ENCODE measurements around the gene TBC1D17.
"Not testable (repeated sequence)": the region's sequence is repeated elsewhere in the genome, so short reads cannot be mapped to it uniquely, and the experiment has no call there.

Gene TBC1D17

DNA sequence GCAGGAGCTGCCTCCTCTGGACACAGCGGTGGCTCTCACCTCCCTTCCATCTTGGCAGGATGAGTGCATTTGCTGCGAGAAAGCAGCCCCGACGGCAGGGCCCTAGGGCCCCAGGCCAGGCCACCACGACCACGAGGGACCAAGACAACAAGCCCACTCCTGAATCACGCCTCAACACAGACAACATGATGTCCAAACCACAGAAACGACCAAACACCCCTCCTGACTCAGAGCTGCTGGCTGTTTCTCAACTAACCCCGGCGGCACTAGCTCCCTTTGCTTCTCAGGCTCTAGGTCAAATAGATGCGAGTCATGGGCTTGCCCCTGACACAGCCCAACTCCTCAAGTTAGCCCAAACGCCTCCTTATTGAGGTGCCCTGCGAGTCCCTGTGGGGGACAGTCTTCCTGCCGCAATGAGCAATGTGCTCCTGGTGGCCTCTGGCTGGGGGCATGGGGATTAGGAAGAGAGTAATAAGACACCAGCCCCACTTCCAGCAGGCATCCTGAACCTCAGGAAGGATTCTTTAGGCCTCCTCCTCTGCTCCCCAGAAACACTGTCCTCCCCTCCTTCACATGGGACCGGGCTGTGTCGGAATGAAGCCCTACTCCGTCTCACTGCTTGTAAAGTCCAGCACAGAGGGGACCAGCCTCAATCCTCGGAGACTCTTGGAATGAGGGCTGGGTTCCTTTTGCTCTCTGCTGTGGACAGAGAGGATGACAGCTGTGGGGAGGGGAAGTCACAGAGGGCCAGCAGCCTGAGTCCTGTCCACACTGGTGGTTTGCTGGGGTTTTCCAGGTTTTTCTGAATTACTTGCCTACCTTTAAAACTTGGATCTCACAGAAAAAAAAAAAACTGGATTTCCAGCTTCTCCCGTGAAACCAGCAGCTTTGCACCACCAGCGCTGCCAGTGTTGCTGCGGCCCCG is 44.6 kb downstream of the TBC1D17 start:
- peak; percentile 21 to 52 (median 41) for DNase-seq

- peak; percentile 52 to 81 (median 72) for DNase-seq
These were observed 45.8 kb downstream of the TBC1D17 start for GRCh38 chr19:49923055-49924003.

- DNase-seq, result no peak
These were observed 46.7 kb downstream of the TBC1D17 start for GRCh38 chr19:49924004-49924880.

- not testable (repeated sequence) for DNase-seq
These were observed 47.3 kb downstream of the TBC1D17 start for GRCh38 chr19:49924881-49925210.

- no peak for DNase-seq
These were observed 48.0 kb downstream of the TBC1D17 start for GRCh38 chr19:49925486-49925885.

GRCh38 chr19:49926515-49926914 is 49.0 kb downstream of the TBC1D17 start:
- no peak for DNase-seq

- peak in 1 of 4 experiments; percentile 3 for DNase-seq
These were observed 50.2 kb downstream of the TBC1D17 start for GRCh38 chr19:49927526-49928264.

DNA sequence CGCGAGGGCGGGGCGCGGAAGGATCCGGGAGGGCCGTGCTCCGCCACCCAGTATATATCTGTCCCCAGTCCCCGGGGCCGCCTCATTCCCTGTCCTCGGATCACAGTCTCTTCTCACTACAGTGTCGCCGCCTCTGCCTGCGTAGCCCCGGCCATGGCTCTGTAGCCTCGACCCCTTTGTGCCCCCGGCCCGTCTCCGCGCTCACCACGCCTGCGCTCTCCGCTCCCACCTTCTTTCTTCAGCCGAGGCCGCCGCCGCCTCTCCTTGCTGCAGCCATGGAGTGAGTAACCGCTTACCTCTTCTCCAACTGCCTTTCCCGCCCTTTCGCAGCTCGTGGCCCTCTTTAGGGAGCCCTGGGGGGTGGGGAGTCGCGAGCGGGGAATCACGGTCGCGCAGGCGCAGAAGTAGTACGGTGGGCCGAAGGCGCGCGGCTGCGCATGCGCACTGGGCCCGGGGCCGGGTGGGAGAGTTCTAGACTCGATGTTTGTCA is 51.7 kb downstream of the TBC1D17 start, which contains the start of the genes ATF5 and NUP62:
Gene ATF5, plus strand, starts transcription at position 85 of the 490 bp plus-strand sequence. CDS start 1,646 bp downstream, outside the sequence.
Gene NUP62, minus strand, starts transcription at position 384 of the 490 bp plus-strand sequence. CDS start 19,697 bp downstream, outside the sequence.
- peak; percentile 93 to 97 (median 96) for DNase-seq

DNA sequence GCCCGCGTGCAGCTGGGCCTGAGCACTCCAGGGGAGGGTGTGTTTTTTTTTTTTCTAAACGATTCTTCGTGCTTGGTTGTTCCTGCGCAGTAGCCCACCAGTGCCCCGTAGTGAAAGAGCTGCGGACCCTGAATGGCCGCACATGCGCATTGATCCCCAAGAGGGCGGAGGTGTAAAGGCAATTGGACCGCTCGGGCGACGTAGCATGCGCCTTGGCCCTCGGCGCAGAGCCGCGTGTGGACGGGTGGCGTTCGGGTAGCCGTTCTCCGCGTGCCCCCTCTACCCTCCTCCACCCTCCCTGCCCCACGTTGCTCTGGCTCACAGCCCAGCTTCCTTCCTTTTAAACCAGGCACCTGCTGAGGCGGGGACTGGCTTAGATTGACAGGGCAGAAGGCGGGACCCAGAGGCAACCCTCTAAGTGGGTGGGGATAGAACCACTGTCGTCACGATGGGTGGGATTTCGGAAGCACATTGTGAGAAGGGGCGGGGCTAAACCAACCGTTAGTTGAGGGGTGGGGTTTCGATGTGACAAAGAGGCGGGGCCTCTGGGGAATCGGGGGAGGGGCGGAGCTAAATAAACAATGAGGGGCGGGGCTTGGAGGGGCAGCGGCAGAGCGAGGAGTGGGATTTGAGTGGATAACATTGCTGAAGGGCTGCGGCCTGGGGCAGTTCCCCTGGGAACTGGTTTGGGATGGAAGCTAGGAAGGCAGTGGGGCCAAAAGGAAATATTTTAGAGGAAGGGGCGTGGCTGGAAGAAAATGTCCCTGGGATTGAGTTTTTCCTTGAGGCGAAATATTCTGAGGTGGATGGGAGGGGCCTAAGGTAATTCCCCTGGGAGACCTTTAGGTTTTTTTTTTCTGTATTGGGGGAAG is 52.3 kb downstream of the TBC1D17 start:
- DNase-seq, result peak; percentile 93 to 97 (median 95)

- DNase-seq, result peak in 2 of 4 experiments; percentile 21 to 30
These were observed 53.0 kb downstream of the TBC1D17 start for GRCh38 chr19:49930483-49931011.

DNA sequence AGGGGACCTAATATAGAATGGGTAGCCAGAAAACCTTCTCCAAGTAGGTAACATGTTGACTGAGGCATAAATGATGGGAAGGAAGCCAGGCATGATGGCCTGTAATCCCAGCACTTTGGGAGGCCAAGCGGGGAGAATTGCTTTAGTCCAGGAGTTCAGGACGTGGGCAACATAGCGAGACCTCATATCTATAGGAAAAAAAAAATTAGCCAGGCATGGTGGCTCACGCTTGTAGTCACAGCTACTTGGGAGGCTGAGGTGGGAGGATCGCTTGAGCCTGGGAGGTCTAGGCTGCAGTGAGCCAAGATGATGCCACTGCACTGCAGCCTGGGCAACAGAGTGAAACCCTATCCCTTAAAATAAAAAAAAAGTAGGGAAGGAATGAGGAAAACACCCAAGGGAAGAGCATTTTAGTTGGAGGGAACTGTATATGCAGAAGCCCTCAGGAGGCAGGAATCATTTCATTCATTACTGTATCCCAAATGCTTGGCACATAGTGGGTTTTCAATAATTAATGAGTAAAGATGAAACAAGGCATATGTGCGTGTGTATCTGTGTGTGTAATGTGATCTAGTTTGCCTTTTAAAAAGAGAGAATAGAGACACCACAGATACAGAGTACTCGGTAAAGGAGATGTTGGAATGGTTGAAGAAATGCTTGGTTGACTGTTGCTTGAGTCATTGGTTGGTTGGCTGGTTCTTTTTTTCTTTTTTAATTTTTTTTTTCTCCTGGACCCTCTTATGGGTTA is 54.0 kb downstream of the TBC1D17 start:
- no peak for DNase-seq

GRCh38 chr19:49932041-49932451 is 54.5 kb downstream of the TBC1D17 start:
- no peak for DNase-seq

GRCh38 chr19:49932731-49933131 is 55.2 kb downstream of the TBC1D17 start:
- peak in 1 of 4 experiments; percentile 2 for DNase-seq

GRCh38 chr19:49933643-49934042 is 56.1 kb downstream of the TBC1D17 start:
- peak in 1 of 4 experiments; percentile 5 for DNase-seq

DNA sequence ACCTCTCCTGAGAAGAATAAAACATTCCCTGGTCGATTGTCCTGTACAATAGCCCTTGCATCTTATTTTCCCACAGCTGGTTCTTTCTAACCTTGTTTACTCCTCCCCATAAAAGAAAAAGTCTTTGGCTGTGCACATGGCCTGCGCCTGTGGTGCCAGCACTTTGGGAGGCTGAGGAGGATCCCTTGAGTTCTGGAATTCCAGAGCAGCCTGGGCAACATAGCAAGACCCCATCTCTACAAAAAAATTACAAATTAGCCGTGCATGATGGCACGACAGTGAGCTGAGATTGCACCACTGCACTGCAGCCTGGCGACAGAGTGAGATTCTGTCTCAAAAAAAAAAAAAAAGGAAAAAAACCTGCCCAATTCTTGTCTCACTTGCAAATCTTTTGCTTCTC is 59.0 kb downstream of the TBC1D17 start:
- DNase-seq, result no peak

GRCh38 chr19:49937750-49938381 is 60.4 kb downstream of the TBC1D17 start:
- peak; percentile 80 to 91 (median 90) for DNase-seq

All from suppressor macrophage (primary cell).